HepG2 (cell line): ENCODE results near the gene LRSAM1. TPM values are rescaled to one million over a fixed set of nuclear protein-coding genes. Genes with fewer than 3 reads are reported as not detected.

Experiments
- ATAC-seq: fragments of 200-7000 bp; cut with Tn5 transposase; 3 replicates; pipeline ENCODE4 v1.9.1; 2020; ENCODE audit warnings: mild to moderate bottlenecking, moderate library complexity
- BruUV-seq: library from RNA; stranded (reverse); fragments of 400-500 nt; replicated peaks from 2 replicates; lab custom pipeline; 2021; lab: Mats Ljungman, UMichigan
- CTCF ChIA-PET: fragments of 300-600 bp; formaldehyde crosslinking; extraction: SDS; loops from one replicate; lab custom pipeline; 2021; ENCODE audit warnings: low total read pairs, inconsistent platforms, low intra/inter-chr PET ratio; lab: Yijun Ruan, JAX
- POLR2A ChIA-PET: fragments of 350-600 bp; sonication (Branson Sonifier 250); formaldehyde crosslinking; loops from one replicate; lab custom pipeline; 2020; ENCODE audit warnings: antibody characterized with exemption, inconsistent platforms; lab: Yijun Ruan, JAX
- DNase-seq: peaks from one replicate; pipeline ENCODE4 v3.0.0-alpha.2; 2015; ENCODE audit warnings: low spot score
- FAIRE-seq: peaks from 3 replicates; lab custom pipeline; 2011; peaks lifted over from hg19 to GRCh38; lab: Jason Lieb, UNC
- H2AFZ ChIP-seq: one replicate; pipeline ENCODE4 v1.6.1; 2011; ENCODE audit warnings: low read length, inconsistent platforms
- H3K27ac ChIP-seq: fragments of 300-600 bp; 3 replicates; pipeline ENCODE4 v1.8.0; 2011; ENCODE audit warnings: mixed run types, mild to moderate bottlenecking, mixed read lengths, low read length, inconsistent platforms; ENCODE audit not compliant: insufficient read depth; ENCODE audit errors: extremely low read length
- H3K27me3 ChIP-seq, 2 experiments: fragments of 200-600 bp in 1 of 2; 2 replicates in 1 of 2; 3 replicates in 1 of 2; pipeline versions ENCODE4 v1.6.0 to v1.8.0; 2011; ENCODE audit warnings: low read length in 2 of 2, mild to moderate bottlenecking in 2 of 2, moderate library complexity in 2 of 2, inconsistent platforms in 1 of 2; ENCODE audit not compliant: insufficient read depth in 2 of 2, control insufficient read depth in 1 of 2
- H3K36me3 ChIP-seq, 2 experiments: fragments of 200-600 bp in 1 of 2; replicated peaks in 1 of 2; 2 replicates in 1 of 2; 3 replicates in 1 of 2; pipeline versions ENCODE4 v1.5.1 to v1.8.0; 2011; ENCODE audit warnings: low read length in 2 of 2, inconsistent platforms in 1 of 2; ENCODE audit not compliant: insufficient read depth in 2 of 2, control insufficient read depth in 1 of 2
- H3K4me1 ChIP-seq: 2 replicates; pipeline ENCODE4 v1.5.1; 2012; ENCODE audit warnings: low read length, inconsistent platforms; ENCODE audit not compliant: insufficient read depth
- H3K4me2 ChIP-seq: 2 replicates; pipeline ENCODE4 v1.6.0; 2011; ENCODE audit warnings: low read depth, low read length, inconsistent platforms
- H3K4me3 ChIP-seq, 3 experiments: fragments of 200-600 bp in 1 of 3; sonication (generic), shearing (Covaris generic) in 1 of 3; replicated peaks in 1 of 3; 2 replicates each; pipeline ENCODE4 v1.5.1; 2011 to 2016; ENCODE audit warnings: low read length in 3 of 3, inconsistent platforms in 2 of 3, low read depth in 2 of 3, mild to moderate bottlenecking in 2 of 3, control low read depth in 1 of 3, mixed read lengths in 1 of 3; ENCODE audit not compliant: insufficient read depth in 1 of 3
- H3K79me2 ChIP-seq: one replicate; pipeline ENCODE4 v1.6.1; 2011; ENCODE audit warnings: low read length, inconsistent platforms; ENCODE audit not compliant: insufficient read depth
- H3K9ac ChIP-seq: 2 replicates; pipeline ENCODE4 v1.6.0; 2011; ENCODE audit warnings: mild to moderate bottlenecking, low read depth, low read length, inconsistent platforms; ENCODE audit not compliant: insufficient read depth
- H3K9me3 ChIP-seq: 2 replicates; pipeline ENCODE4 v1.5.1; 2012; ENCODE audit warnings: mild to moderate bottlenecking, low read length
- H4K20me1 ChIP-seq: 2 replicates; pipeline ENCODE4 v1.6.0; 2011; ENCODE audit warnings: inconsistent platforms, mild to moderate bottlenecking, low read length, moderate library complexity; ENCODE audit not compliant: insufficient read depth
- ATF7 ChIP-seq, 2 experiments: fragments of 450-650 bp in 1 of 2; sonication (generic) in 1 of 2; formaldehyde crosslinking in 1 of 2; IDR thresholded peaks; 2 replicates each; pipeline versions ENCODE4 v1.4.0 to v1.6.1; 2016 to 2020; ENCODE audit warnings: antibody characterized with exemption in 1 of 2, mild to moderate bottlenecking in 1 of 2, missing genetic modification reagents in 1 of 2
- CREB1 ChIP-seq, 2 experiments: fragments of 450-650 bp in 1 of 2; IDR thresholded peaks; 2 replicates each; pipeline ENCODE4 v1.6.1; 2016 to 2017; ENCODE audit warnings: control low read depth in 1 of 2, mild to moderate bottlenecking in 1 of 2, missing compliant biosample characterization in 1 of 2, missing genetic modification characterization in 1 of 2
- KLF6 ChIP-seq: IDR thresholded peaks from 2 replicates; pipeline ENCODE4 v1.8.0; 2016; ENCODE audit warnings: missing biosample characterization, missing genetic modification reagents
- RBFOX2 ChIP-seq: fragments of 200-400 bp; formaldehyde crosslinking; IDR thresholded peaks from 2 replicates; pipeline ENCODE4 v1.6.1; 2017; ENCODE audit warnings: low read depth, mild to moderate bottlenecking, low read length
- RBM22 ChIP-seq: fragments of 200-400 bp; formaldehyde crosslinking; optimal IDR thresholded peaks from 2 replicates; pipeline ENCODE3; 2017; ENCODE audit warnings: mild to moderate bottlenecking, low read length, moderate library complexity
- ZBTB21 ChIP-seq: sonication (generic); formaldehyde crosslinking; IDR thresholded peaks from 2 replicates; pipeline ENCODE4 v1.4.0; 2020; ENCODE audit warnings: missing genetic modification reagents
- ZBTB39 ChIP-seq: sonication (generic); formaldehyde crosslinking; IDR thresholded peaks from 2 replicates; pipeline ENCODE4 v1.5.0; 2020; ENCODE audit warnings: missing genetic modification reagents
- ZC3H13 ChIP-seq: sonication (generic); formaldehyde crosslinking; IDR thresholded peaks from 2 replicates; pipeline ENCODE4 v1.8.1; 2023; ENCODE audit warnings: mild to moderate bottlenecking, missing genetic modification reagents, moderate library complexity
- ZNF30 ChIP-seq: sonication (generic); formaldehyde crosslinking; IDR thresholded peaks from 2 replicates; pipeline ENCODE4 v1.5.0; 2020; ENCODE audit warnings: mild to moderate bottlenecking, missing genetic modification reagents
- WGBS: methylation state at CpG from one replicate; pipeline ENCODE4 v1.1.6; 2017; ENCODE audit warnings: low lambda C conversion rate; 5-methylcytosine and 5-hydroxymethylcytosine counted together
- in situ Hi-C: cut with HindIII; loops from 2 replicates; pipeline ENCODE4 v1.10.0; 2017; ENCODE audit warnings: low pct_unique_long_range_greater_than_20kb; ENCODE audit not compliant: extremely low pct_ligation_motif_present
- intact Hi-C: fragments of 100-400 bp; cut with micrococcal nuclease; formaldehyde crosslinking; loops from one replicate; pipeline ENCODE4 v1.10.0; 2022; ENCODE audit not compliant: unreplicated experiment
- polyA plus RNA-seq, 8 experiments: library from polyadenylated mRNA; depleted of rRNA in 3 of 8; stranded (reverse) in 7 of 8; unstranded in 1 of 8; fragments of >200 nt; fragmentation: Illumina TruSeq in 4 of 8; extraction: Trizol in 4 of 8; gene quantifications; 2 replicates each; pipeline versions ENCODE4 v1.2.1 to v1.2.3, GENCODE V29; 2011 to 2016; ENCODE audit warnings: low read depth in 4 of 8, missing spikeins in 1 of 8, mixed read lengths in 1 of 8; ENCODE audit not compliant: insufficient read depth in 1 of 8
- total RNA-seq, 5 experiments: library from RNA; depleted of rRNA; stranded (reverse); fragments of >200 nt; fragmentation: Illumina TruSeq; extraction: Trizol; gene quantifications; 2 replicates each; pipeline ENCODE4 v1.2.3, GENCODE V29; 2016; ENCODE audit warnings: low read depth in 1 of 5

The LRSAM1 gene
- total and polyA plus RNA-seq, 2 of the 13 experiments (the other 11 are each of a cell fraction or from before 2014, with no cell fraction given): 8.7 to 10.2 TPM

- TF ChIP-seq ZBTB39 (CRISPR knock-in tag): no peak
Measured at GRCh38 chr9:127446713-127447415, 4.4 kb upstream of the LRSAM1 start (continued).

DNA sequence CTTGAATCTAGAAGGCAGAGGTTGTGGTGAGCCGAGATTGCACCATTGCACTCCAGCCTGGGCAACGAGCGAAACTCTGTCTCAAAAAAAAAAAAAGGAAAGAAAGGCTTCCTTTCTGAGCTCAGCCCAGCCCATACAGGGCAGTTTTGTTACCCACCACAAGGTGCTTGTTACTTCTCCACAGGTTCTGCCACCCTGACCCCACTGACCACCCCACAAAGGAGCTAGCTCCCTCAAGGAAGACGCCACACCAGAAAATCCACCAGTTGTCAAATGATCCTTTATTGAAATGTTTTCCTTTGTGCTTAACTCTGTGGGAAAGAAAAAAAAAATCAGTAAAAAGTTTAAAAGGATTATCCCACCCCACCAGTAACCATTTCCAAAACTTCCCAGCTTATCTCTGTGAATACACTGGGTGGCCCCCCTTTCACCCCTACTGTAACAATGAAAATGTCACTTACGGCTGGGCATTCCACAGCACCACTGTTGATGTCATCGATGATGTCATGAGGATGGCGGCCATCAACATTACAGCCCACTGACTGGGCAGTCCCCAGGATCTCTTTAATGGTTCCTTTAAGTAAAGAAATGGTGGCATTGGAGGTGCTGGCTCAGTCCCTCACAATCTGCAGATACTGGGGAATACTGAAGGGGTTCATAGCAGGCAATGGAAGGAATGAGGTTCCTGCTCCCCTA, 3.7 kb upstream of the LRSAM1 start:
- peaks cover 45% of the 10 kb centered on the region for H4K20me1 ChIP-seq
- ChIA-PET CTCF (no interaction called here), POLR2A (interaction anchor here (0.9 to 2.3 kb wide), 4 partner anchors 8 to 51 kb away, joined by 3 to 10 read pairs (median 6); partner anchors contain the start of genes SLC2A8 and ZNF79)
- no peak overlapping the region for H3K4me3 ChIP-seq
- no peak overlapping the region for H3K9ac ChIP-seq
- H3K9me3 ChIP-seq: no peaks in the 10 kb centered on the region
- TF ChIP-seq ATF7 (IDR thresholded peaks at IDR 0.05): peak; percentile 73
- TF ChIP-seq ATF7 (CRISPR knock-in tag; IDR thresholded peaks at IDR 0.05): no peak
- TF ChIP-seq ZBTB21 (CRISPR knock-in tag): peak; percentile 61
- peak; percentile 82 for TF ChIP-seq CREB1 (IDR thresholded peaks at IDR 0.05)
- TF ChIP-seq CREB1 (CRISPR knock-in tag; IDR thresholded peaks at IDR 0.05): no peak
- 0 out of 2 replicates have a peak, but pooled peaks have one; percentile 5 for TF ChIP-seq ZC3H13 (CRISPR knock-in tag)
- TF ChIP-seq RBM22: peak; percentile 40
- no peak for TF ChIP-seq KLF6 (CRISPR knock-in tag)
- TF ChIP-seq ZNF30 (CRISPR knock-in tag): no peak
- peak; percentile 74 for TF ChIP-seq RBFOX2
- 95% methylated on average over 7 of the region's 7 CpGs for WGBS
- intact Hi-C loops (no loop called here), in situ Hi-C loops (no loop called here)
- no peak overlapping the region for H3K27ac ChIP-seq
- peaks cover 28% of the 10 kb centered on the region for H3K4me1 ChIP-seq
- no peak overlapping the region for H2AFZ ChIP-seq
- peaks cover 35% of the 10 kb centered on the region for H3K79me2 ChIP-seq
- H3K4me2 ChIP-seq: no peak overlapping the region
- FAIRE-seq (no peak), DNase-seq (no peak), ATAC-seq (no peak)
- no peaks in the 10 kb centered on the region; a peak in 1 of 5 replicates for H3K27me3 ChIP-seq
- no TSS peak for BruUV-seq
- peaks cover 12 to 68% of the 10 kb centered on the region in 2 experiments for H3K36me3 ChIP-seq
